Activated CD4-positive, alpha-beta T cell treated with anti-CD3 and anti-CD28 coated beads, Interleukin-2, amount 50 U/mL, for 1 hour (primary cell): Measurements from ENCODE around the gene AOC3.
"Not testable (repeated sequence)": the region's sequence is repeated elsewhere in the genome, so short reads cannot be mapped to it uniquely, and the experiment has no call there.

Experiments used
- DNase-seq: peaks from one replicate; pipeline ENCODE4 v3.0.0-alpha.2; 2020

Gene AOC3

DNA sequence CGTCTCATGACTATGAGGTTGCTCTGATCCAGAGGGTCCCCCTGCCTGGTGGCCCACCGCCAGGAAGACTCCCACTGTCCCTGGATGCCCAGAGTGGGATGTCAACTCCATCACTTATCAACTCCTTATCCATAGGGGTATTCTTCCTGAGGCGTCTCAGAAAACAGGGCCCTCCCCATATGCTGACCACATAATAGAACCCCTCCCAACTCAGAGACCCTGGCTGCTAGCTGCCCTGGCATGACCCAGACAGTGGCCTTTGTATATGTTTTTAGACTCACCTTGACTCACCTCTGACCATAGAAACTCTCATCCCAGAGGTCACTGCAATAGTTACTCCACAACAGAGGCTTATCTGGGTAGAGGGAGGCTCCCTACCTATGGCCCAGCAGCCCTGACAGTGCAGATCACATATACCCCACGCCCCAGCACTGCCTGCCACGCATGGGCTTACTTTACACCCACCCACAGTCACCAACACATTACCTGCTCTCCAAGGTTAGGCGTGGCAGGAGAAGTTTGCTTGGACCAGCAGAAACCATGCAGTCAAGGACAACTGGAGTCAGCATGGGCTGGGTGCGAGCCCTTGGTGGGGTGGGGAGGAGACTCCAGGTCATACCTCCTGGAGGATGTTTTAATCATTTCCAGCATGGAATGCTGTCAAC is 47.3 kb downstream of the AOC3 start:
- DNase-seq: no peak

DNA sequence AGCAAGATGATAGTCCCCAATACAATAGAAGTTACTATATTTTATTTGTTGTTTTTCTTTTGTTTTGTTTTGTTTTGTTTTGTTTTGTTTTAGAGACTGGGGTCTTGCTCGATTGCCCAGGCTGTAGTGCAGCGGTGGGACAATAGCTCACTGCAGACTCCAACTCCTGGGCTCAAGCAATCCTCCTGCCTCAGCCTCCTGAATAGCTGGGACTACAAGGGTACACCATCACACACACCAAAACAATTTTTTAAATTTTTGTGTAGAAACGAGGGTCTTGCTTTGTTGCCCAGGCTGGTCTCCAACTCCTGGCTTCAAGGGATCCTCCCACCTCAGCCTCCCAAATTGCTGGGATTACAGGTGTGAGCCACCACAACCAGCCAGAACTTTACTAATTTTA is 49.0 kb downstream of the AOC3 start:
- not testable (repeated sequence) for DNase-seq

DNA sequence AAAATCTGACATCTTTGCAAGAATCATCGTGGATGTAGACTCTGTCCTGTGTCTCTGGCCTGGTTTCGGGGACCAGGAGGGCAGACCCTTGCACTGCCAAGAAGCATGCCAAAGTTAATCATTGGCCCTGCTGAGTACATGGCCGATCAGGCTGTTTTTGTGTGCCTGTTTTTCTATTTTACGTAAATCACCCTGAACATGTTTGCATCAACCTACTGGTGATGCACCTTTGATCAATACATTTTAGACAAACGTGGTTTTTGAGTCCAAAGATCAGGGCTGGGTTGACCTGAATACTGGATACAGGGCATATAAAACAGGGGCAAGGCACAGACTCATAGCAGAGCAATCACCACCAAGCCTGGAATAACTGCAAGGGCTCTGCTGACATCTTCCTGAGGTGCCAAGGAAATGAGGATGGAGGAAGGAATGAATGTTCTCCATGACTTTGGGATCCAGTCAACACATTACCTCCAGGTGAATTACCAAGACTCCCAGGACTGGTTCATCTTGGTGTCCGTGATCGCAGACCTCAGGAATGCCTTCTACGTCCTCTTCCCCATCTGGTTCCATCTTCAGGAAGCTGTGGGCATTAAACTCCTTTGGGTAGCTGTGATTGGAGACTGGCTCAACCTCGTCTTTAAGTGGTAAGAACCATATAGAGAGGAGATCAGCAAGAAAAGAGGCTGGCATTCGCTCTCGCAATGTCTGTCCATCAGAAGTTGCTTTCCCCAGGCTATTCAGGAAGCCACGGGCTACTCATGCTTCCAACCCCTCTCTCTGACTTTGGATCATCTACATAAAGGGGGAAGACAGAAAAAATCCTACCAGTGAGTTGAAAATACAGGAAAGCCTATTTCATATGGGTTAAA is 49.7 kb downstream of the AOC3 start, which contains the start of gene G6PC1:
Gene G6PC1, plus strand, starts transcription at position 340 of the 872 bp plus-strand sequence. Its CDS starts 78 bp downstream, at position 418.
- DNase-seq: no peak

DNA sequence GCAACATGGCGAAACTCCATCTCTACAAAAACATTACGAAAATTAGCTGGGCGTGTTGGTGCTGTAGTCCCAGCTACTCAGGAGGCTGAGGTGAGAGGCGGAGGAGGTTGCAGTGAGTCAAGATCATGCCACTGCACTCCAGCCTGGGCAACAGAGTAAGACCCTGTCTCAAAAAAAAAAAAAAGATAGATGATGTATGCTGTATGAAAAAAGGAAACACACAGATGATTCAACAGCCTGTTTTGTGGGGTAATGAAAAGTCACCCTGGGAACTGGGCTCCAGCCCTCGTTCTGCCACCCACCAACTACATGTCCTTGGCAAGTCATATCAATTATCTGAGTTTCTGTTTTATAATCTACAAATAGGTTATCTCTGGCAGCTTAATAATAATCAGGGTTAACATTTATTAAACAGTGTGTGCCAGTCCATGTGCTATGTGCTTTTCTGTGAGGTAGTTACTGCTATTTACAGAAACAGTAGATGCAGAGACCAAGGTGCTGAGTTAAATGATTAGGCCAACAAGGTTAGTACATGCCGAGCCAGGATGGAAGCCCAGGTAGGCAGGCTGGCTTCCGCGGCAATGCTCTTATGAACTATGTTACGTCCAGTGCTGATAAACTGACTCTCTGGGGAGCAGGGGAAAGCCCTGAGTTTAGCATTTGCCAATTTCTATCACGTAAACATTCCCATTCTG is 50.7 kb downstream of the AOC3 start:
- no peak for DNase-seq

DNA sequence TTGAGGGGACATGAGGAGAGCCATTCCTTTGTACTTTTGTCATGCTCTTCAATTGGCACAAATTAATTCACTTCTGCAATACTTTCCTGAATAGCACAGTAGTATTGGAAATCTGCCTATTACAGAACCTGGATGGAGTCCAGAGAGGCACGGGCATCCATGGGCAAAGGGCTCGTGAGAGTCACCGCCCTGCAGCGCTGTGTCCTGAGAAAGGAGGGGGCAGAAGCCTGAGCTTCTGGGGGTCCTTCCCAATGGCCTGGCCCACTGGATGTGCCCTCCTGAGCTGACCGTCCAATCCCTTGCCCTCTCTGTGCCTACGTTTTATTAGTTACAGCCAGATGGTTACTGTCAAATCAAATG is 53.1 kb downstream of the AOC3 start:
- no peak for DNase-seq

DNA sequence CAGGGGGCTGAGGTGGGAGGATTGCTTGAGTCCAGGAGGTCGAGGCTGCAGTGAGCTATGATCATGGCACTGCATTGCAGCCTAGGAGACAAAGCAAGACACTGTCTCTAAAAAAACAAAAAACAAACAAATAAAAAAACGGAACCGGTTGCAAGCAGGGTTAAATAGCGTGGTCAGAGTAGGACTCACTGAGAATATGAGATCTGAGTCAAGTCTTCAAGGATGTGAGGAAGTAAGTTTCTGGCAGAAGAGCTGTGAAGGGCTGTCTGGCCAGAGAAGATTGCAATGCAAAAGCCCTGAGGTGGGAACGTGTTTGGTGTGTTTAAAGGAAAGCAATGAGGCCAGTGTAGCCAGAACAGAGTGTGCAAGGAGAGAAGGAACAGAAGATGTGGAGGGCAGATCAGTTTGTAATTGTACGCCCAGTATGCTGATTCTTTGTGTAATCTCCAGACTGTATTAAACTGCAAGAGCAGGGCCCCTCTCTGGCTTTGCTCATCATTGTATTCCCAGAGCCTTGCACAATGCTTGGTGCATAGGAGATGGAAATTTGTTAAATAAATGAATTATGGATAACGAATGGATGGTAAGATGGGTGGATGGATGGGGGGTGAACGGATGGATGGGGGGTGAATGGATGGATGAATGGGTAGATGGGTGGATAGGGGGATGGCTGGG is 55.9 kb downstream of the AOC3 start:
- DNase-seq: no peak
